T-helper 2 cell (primary cell): ENCODE data around the gene FNDC5.
"Not testable (repeated sequence)": the region's sequence is repeated elsewhere in the genome, so short reads cannot be mapped to it uniquely, and the experiment has no call there.

Experiments used
- DNase-seq, 5 experiments: peaks; one replicate each; pipeline versions ENCODE4 v3.0.0 to v3.0.0-alpha.2; 2012 to 2022
- total RNA-seq, 2 donors: gene quantifications; one replicate each; lab custom pipeline; 2026; lab: John Stamatoyannopoulos, UW

FNDC5 gene
- total RNA-seq = 0 reads per million in 2 donors

GRCh38 chr1:32870615-32871363 lies at the start of gene FNDC5:
Gene FNDC5 (minus strand): TSS chr1:32870912.
- no peak for DNase-seq

GRCh38 chr1:32919811-32920733 lies 49.4 kb upstream of the FNDC5 start:
- DNase-seq = no peak

GRCh38 chr1:32918179-32918578 lies 47.5 kb upstream of the FNDC5 start:
- DNase-seq = no peak

GRCh38 chr1:32917521-32917920 lies 46.8 kb upstream of the FNDC5 start:
- peak in 1 of 5 experiments; percentile 43 for DNase-seq

GRCh38 chr1:32915766-32916706 lies 45.3 kb upstream of the FNDC5 start:
- DNase-seq = no peak

GRCh38 chr1:32910319-32910718 lies 39.6 kb upstream of the FNDC5 start:
- no peak for DNase-seq

- no peak for DNase-seq
Observed at GRCh38 chr1:32907435-32907834, 36.7 kb upstream of the FNDC5 start.

DNA sequence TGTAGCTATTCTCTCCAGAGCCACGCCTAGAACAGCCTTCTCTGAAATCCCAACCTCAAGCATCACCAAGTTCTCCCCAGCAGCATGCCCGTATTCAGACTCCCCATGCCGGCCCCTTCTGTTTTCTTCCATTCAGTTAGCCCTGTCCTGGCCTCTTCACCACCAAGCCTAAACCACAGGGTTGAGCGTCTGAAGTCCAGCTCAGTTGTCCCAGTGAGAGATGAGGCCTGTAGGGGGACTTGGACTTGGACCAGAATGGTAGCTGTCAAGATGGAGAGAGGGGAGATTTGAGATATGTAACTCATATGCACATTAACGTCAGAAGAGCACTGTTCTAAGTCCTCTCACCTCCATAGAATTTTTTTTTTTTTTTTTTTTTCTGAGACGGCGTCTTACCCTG lies 35.9 kb upstream of the FNDC5 start:
- no peak for DNase-seq

- not testable (repeated sequence) for DNase-seq
Observed at GRCh38 chr1:32905588-32905987, 34.9 kb upstream of the FNDC5 start.

DNA sequence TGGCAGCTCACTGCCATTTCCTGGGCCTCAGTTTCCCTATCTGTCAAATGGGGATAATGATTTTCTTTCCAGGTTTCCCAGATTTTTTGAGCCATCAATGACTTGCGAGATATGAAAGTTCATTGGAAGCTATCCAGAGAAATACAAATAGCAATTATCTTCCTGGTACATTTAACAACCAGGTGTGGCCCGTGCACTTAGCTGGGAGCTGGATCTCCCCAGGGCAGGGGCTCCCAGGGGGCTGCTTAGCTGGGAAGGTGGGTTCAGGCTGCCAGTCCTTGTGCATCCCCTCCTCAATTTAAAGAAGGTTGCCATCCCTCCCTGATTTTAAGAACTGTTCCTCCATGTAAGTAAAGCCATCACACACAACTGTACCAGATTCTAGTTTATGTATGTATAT lies 34.1 kb upstream of the FNDC5 start:
- DNase-seq = no peak

GRCh38 chr1:32903991-32904785 lies 33.5 kb upstream of the FNDC5 start:
- DNase-seq = no peak

DNA sequence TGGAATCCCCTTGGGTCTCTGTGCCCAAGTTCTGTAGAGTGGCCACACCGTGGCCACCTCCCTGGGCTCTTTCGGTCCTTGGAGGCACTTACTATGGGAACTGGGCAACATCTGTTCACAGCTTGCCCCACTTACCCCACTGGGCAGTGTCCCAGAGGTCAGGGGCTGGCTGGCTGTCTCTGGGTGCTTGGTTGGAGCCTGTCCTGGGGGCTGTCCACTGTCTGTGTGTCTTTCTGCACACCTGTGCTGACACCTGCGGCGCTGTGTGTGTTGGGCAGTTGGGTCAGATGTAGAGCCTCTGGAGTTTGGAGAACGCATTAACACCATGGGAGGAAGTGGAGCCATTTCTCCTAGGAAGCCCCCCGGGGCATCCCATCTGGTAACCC lies 31.8 kb upstream of the FNDC5 start:
- DNase-seq = no peak

- DNase-seq = no peak
Observed at GRCh38 chr1:32901823-32902534, 31.3 kb upstream of the FNDC5 start.

DNA sequence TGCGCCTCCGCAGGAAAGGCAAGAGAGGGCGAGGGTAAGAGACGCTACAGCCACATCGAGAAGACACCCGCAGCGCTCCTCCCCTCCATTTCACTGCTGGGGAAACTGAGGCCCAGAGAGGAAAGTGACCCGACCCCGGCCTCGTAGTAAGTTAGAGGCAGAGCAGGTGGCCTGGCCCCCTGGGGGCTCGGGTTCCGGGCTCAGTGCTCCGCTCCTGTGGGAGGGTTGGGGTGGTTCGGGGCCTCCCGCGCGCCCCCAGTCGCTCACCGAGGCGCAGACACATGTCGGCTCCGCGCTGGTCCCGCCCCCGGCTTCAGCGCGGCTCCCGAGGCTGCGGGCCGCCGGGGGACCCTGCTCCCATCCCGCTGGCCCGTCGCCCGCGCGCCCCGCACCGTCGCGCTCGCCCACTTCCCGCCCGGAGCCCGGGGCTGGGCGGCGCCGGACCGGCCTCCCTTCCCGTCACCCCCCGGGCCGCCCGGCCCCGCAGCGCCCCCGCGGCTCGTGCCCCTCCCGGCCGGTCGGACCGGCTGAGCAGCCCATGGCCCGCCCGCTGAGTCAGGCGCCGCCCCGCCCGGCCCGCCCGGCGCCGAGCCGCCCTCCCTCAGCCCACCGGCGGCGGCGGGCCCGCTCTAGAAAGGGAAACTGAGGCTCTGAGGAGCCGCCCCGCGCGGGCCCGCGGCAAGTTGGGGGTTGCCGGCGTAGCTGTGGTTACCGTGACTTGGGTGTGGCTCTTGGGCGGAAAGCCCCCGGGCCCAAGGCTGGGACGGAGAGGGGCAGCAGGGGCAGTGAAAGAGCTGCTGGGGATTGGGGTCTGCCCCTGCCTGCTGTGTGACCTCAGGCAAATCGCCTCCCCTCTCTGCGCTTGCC lies 30.5 kb upstream of the FNDC5 start, which contains the start of gene TMEM54:
TSS of gene TMEM54 (minus strand) at position 434 of the 867 bp plus-strand sequence. CDS start at position 283, 151 bp downstream.
- DNase-seq = no peak

GRCh38 chr1:32900371-32900955 lies 29.8 kb upstream of the FNDC5 start:
- no peak for DNase-seq

DNA sequence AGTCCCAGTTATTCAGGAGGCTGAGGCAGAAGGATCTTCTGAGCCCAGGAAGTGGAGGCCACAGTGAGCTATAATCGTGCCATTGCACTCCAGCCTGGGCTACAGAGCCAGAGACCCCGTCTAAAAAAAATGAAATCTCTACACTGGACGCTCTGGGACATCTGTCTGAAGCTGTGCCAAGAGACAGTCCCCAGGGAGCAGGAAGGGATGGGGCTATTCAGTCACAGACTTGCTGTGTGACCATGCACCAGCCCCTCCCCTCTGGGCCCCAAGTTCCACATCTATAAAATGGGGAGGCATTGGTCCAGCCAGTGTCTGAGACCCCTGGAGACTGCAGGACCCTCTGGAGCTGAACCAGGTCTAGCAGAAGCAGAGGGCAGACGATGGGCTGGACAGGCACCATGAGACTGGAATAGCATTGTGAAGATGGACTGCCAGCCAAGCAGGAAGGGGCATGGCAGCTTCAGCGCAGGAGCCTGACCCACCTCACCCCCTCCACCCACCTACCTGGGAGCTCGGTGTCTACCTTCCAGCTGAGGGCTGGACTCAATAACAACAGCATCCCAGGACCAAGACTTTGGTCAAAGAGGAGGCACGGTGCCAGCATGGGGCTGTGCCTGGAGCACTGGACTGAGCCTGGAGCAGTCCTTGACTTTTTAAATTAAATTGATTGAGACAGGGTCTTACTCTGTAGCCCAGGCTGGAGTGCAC lies 29.0 kb upstream of the FNDC5 start:
- no peak for DNase-seq

- DNase-seq = no peak
Observed at GRCh38 chr1:32898958-32899357, 28.2 kb upstream of the FNDC5 start.

- DNase-seq = no peak
Observed at GRCh38 chr1:32898056-32898455, 27.3 kb upstream of the FNDC5 start.
